GM19324 (cell line): ENCODE measurements around the gene YJEFN3.

ENCODE experiments used
- ATAC-seq: cut with Tn5 transposase; IDR thresholded peaks from one replicate; pipeline ENCODE4 v1.9.1; 2021; ENCODE audit warnings: mild to moderate bottlenecking, moderate library complexity; ENCODE audit not compliant: unreplicated experiment, low FRiP score

YJEFN3 gene

GRCh38 chr19:19549804-19550464, 21.2 kb downstream of the YJEFN3 start:
- ATAC-seq, result no peak

GRCh38 chr19:19550485-19550929, 21.8 kb downstream of the YJEFN3 start:
- ATAC-seq, result no peak

- ATAC-seq, result no peak
Measured at GRCh38 chr19:19550972-19551852, 22.5 kb downstream of the YJEFN3 start.

- ATAC-seq, result no peak
Measured at GRCh38 chr19:19551853-19552192, 23.1 kb downstream of the YJEFN3 start.

- no peak for ATAC-seq
Measured at GRCh38 chr19:19552798-19553197, 24.1 kb downstream of the YJEFN3 start.

GRCh38 chr19:19553670-19554069, 25.0 kb downstream of the YJEFN3 start:
- ATAC-seq, result no peak

- ATAC-seq, result no peak
Measured at GRCh38 chr19:19554074-19555023, 25.6 kb downstream of the YJEFN3 start.

- no peak for ATAC-seq
Measured at GRCh38 chr19:19558055-19558454, 29.3 kb downstream of the YJEFN3 start.

GRCh38 chr19:19558636-19559035, 29.9 kb downstream of the YJEFN3 start:
- no peak for ATAC-seq

GRCh38 chr19:19559931-19560330, 31.2 kb downstream of the YJEFN3 start:
- ATAC-seq, result no peak

- no peak for ATAC-seq
Measured at GRCh38 chr19:19561946-19562664, 33.4 kb downstream of the YJEFN3 start.

- no peak for ATAC-seq
Measured at GRCh38 chr19:19562665-19563347, 34.1 kb downstream of the YJEFN3 start.

- ATAC-seq, result no peak
Measured at GRCh38 chr19:19563348-19563848, 34.7 kb downstream of the YJEFN3 start.

GRCh38 chr19:19566306-19566705, 37.6 kb downstream of the YJEFN3 start:
- ATAC-seq, result no peak

- no peak for ATAC-seq
Measured at GRCh38 chr19:19567391-19567790, 38.7 kb downstream of the YJEFN3 start.

GRCh38 chr19:19568802-19569756, 40.4 kb downstream of the YJEFN3 start:
- no peak for ATAC-seq

- ATAC-seq, result no peak
Measured at GRCh38 chr19:19570571-19570970, 41.9 kb downstream of the YJEFN3 start.

GRCh38 chr19:19571071-19571786, 42.5 kb downstream of the YJEFN3 start:
- ATAC-seq, result no peak
